AG20443 (cell line): ENCODE data around the gene AURKAIP1.
"Not testable (repeated sequence)": the region's sequence is repeated elsewhere in the genome, so short reads cannot be mapped to it uniquely, and the experiment has no call there.

Experiments
- DNase-seq: peaks from one replicate; pipeline ENCODE4 v3.0.0; 2012; ENCODE audit warnings: low spot score, mixed read lengths

The AURKAIP1 gene

GRCh38 chr1:1406101-1406820, 31.3 kb upstream of the AURKAIP1 start:
- no peak for DNase-seq

GRCh38 chr1:1403653-1404052, 28.6 kb upstream of the AURKAIP1 start:
- no peak for DNase-seq

GRCh38 chr1:1402901-1403392, 27.9 kb upstream of the AURKAIP1 start:
- DNase-seq, result not testable (repeated sequence)

- peak; percentile 64 for DNase-seq
These were observed 27.3 kb upstream of the AURKAIP1 start for GRCh38 chr1:1402072-1402900.

DNA sequence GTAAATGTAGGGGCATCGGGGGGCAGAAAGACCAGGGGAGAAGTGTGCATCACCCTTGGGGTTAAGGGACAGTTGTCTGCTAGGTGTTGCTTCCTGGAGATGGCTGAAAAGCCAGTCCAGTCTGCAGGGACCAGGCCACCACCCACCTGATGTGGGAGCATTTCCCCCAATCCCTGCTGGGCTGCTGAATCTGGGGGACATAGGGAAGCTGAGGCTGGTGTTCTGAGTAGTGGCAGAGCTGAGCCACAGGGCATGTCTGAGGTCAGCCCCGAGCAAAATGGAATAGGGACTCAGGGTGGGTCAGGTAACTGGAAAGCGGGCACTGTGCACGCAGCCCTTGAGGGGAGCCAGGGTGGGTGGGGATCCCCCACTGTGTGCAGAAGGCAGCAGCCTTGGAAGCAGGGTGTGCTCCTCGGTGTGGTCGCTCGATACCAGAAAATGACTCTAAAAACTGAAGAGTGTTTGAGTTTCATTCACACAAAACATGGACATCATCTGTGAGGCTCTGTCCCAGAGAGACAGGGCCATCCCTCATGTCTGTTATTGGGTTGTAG, 26.5 kb upstream of the AURKAIP1 start:
- DNase-seq, result no peak

DNA sequence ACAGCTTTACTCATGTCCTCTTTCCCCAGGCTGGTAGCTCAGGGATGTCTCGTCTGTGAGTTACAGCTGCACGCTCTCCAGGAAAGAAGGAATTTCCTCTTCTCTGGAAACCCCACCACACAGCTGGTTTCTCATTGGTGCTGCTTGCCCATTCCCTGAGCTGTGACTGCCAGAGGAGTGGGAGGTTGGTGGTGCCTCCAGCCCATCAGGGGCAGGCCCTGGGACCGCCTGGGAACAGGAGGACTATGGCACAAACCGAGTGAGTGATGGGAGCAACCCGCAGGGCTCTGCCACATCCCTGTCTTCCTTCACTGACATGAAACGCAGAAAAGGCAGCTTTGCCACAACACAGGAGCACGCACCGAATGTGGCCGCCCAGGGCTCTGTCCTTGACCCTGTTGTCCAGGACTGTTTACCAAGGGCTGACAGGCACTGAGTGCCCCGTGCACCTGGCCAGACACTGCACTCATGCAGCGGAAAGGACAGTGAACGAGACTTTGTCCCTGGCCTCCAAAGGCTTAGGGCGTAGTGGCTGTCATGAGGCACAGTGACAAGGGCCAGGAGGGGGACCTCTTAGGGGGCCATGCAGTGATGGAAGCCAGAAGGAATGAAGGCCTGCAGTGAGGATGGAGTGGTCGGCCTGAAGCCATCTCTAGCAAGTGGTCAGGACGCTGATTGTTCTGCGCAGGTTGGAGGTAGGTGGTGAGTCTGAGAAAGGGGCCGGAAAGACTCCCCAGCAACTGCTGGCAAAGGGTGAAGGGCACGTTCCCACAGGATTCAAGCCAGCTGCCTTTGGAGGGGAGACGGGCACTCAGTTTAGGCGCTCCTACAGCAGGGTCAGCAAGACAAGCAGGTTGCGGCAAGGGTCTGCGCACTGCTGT, 25.8 kb upstream of the AURKAIP1 start:
- no peak for DNase-seq

DNA sequence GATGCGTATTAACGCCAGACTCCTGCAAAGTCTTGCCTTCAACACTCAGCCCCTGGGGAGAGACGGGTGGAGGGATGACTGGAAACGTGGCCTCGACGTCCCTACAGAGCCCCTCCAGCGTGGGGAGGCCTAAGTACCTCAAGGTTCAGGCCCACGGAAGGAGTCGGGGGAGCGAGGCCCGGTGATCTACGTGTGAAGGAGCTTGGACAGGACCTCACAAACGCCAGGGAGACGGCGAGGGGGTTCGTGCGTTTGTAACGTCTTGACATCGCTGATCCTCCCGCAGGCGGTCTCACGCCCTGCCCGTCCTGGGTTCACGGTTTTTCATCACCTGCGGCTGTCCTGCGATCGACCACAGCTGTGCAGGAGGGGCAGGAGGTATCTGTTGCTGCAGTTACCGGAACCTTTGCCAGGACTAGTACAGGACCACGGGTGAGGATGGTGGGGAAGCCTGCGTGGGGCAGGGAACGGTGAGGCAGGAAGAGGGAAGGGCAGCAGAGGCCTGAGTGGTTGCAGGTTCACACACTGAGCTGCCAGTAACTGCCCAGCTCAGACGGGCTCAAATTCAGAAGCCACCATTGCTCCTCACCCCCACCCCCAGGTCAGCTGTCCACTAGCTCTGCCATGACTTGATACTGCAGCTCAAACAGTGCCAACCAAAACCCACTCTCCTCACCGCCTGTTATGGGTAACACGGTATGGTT, 25.0 kb upstream of the AURKAIP1 start:
- no peak for DNase-seq

- peak; percentile 99 for DNase-seq
These were observed 24.3 kb upstream of the AURKAIP1 start, which contains the start of gene CCNL2 for GRCh38 chr1:1399187-1399871. Gene CCNL2, minus strand, starts transcription at chr1:1399335. Its CDS starts 29 bp downstream, at chr1:1399306.

GRCh38 chr1:1398677-1399186, 23.7 kb upstream of the AURKAIP1 start:
- DNase-seq, result no peak

DNA sequence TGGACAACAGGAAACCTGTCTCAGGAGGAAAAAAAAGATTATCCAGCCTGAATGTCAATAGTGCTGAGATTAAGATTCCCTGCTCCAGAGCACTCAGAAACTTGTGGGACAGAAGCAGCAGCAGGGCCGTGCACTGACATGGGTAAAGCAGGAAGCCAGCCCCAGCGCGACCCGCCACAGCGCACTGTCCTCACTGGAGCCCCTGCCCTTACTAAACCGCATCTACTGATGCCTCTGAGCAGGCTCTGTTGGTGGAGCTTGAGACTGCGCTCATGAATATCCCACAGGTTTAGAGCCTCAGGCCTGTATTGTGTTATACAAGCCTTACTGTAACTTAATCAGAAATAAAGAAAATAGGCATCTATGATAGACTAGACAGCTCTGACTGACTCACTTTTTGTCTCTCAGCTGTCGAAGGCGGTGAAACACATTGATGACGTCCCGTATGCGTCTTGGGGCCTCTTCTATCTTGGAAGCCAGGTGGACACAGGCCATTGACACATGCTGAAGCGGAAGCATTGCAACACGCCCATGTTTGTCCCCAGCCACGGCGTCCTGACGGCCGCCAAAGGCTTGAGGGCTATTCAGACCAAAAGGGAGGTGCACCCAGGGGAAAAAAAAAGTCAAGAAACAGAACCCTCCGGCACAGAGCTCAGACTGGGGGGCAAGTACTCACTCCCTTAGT, 23.0 kb upstream of the AURKAIP1 start:
- DNase-seq, result no peak

DNA sequence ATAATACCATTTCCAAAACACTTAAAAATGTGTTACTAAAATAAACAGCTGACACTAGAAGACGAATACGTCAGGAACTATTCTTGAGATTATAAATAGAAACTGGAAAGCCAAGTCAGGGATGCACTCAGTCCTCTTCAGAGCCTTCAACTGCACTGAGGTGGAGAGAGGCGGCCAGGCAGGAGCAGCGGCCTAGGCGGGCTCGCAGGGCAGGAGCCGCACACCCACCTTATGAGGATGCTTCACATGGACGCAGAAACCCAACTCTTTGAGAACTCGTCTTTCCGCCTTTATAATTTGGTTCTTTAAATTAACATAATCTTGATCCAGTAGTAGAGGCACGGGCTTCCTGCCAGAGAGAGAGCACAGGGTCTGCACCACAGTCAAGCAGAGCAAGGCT, 20.2 kb upstream of the AURKAIP1 start:
- no peak for DNase-seq

DNA sequence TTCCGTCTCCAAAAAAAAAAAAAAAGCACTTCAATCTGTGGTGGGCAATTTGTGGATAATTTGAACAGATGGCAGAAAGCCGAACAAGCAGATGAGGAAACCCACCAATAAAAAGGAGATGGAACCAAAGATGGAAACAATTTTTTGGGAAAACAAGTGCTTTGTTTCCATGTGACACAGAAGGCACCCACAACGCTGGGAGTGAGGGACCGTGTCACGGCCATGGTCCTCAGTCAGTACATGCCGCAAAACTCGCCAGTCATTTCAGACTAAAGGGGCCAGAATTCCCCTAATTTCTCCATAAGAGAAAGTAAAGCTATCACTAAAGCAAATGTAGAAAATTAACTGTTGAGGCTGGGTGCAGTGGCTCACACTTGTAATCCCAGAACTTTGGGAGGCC, 19.1 kb upstream of the AURKAIP1 start:
- DNase-seq, result no peak

- DNase-seq, result peak; percentile 1
These were observed 18.4 kb upstream of the AURKAIP1 start for GRCh38 chr1:1393428-1393827.

DNA sequence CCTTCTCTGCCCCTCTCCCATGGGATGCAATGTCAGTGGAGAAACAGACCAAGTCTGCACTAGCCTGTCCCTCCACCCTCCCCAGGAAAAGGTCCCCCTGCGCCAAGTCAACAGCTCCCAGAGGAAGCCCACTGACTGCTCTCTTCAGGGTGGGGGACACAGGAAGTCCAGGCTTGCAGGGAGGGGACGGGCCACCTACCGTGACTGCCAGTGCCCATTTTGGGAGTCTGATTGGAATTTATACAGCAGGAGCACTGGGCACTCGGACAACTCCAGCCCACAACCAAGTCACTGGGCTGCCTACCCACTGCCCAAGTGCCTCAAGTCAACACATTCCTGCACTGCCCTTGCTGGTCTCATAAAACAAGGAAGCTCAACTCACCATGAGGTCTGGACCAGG, 18.0 kb upstream of the AURKAIP1 start:
- DNase-seq, result peak; percentile 1

- DNase-seq, result peak; percentile 1
These were observed 16.2 kb upstream of the AURKAIP1 start for GRCh38 chr1:1391225-1391624.

DNA sequence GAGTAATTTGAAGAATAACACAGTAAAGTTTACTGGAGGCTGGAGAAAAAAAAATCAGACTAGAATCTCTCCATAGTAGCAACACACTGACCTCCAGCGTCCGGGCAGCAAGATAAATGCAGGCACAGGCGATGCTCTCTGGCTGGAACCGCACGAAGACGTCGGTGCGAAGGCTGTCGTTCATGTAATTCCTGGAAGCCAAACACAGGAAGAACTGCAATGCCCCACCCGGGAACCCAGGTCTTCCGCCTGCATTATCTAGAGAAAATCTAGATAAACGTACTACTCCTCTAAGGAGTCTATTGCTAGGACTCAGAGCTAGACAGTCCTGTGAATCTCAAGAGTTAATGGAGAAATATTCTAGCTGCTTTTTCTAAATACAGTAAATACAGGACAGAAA, 15.7 kb upstream of the AURKAIP1 start:
- no peak for DNase-seq

DNA sequence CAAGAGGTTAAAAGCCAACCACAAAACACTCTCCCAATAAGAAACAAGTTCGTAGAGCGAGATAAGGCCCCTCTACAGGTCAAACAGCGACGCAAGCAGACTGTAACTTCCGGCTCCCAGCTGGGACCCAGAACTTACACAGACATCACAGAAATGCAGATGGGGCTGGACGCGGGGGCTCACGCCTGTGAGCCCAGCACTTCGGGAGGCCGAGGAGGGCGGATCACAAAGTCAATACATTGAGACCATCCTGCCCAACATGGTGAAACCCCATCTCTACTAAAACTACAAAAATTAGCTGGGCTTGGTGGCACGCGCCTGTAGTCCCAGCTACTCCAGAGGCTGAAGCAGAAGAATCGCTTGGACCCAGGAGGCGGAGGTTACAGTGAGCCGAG, 13.1 kb upstream of the AURKAIP1 start:
- DNase-seq, result no peak

GRCh38 chr1:1387098-1388077, 12.4 kb upstream of the AURKAIP1 start:
- DNase-seq, result peak; percentile 4

DNA sequence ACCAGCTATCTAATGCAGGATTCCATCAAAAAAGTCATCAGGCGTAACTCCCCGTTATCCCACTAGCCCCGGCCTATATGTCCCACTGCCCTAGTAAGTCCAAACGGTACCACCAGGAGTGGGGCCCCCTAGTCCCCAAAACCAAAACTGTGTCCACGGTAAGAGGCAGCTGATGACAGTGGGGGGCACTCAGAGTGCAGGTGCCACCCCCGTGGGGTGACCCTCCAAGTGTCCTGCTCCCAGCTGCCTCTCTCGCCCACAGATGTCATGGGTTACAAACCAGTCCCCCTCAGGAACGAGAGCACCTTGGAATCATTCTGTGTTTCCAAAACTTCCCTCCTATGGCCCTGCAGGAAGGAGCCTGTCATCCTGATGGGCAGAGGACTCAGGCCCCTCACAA, 10.9 kb upstream of the AURKAIP1 start:
- DNase-seq, result peak; percentile 3
